ENCODE data around the gene UCHL5.

GRCh38 chr1:193014400-193014799 lies 44.8 kb downstream of the UCHL5 start:
- TF ChIP-seq CTCF (IDR thresholded peaks at IDR 0.05) (no peak), POLR2A (IDR thresholded peaks at IDR 0.05) (no peak)
